Loucy (cell line): ENCODE measurements around the gene GGACT.

ENCODE experiments used
- EZH2phosphoT487 ChIP-seq: fragments of 200-600 bp; IDR thresholded peaks from 2 replicates; pipeline ENCODE4 v1.6.1; 2018; ENCODE audit warnings: antibody characterized with exemption, mild to moderate bottlenecking, moderate library complexity, borderline replicate concordance
- TF ChIP-seq, protein P1 (sequence below): fragments of 200-600 bp; sonication (generic); conservative IDR thresholded peaks from 2 replicates; pipeline ENCODE4 v1.5.1; 2014; ENCODE audit warnings: mild to moderate bottlenecking, antibody characterized with exemption, low read length

DNA sequence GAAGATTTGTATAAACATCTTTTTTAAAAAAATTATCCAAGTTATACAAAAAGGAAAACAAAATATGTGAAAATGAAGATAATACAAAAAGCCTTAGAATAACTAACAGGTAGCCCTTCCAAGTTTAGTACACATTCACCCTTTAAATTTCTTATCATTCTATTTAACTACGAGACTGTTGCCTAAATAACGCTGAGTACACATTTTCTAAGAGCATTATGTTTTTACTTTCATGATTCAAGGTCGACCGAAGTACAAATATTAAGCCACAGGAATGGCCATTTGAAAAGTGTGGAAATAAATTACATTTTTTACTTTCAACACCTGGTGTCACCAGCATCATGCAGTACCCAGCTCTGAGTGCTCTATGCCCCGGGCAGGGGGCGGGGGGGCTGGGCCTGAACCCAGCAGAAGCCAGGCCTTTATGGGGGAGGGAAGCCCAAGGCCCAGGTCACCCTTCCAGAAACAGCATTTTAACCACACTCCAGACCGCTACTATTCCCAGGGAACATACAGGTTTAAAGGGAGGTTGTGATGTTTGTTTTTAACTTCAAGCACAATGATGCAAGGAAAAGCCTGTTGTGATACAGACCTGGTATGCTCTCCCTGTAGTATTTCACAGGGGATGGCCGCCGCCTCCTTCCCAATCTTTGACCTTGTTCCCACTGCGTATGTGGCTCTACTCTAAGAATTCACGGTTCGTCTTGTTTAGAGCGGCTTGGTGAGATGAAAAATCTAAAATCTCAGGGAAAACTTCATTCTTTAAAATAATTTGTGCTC is 24.0 kb downstream of the GGACT start:
- TF ChIP-seq, protein P1, sequence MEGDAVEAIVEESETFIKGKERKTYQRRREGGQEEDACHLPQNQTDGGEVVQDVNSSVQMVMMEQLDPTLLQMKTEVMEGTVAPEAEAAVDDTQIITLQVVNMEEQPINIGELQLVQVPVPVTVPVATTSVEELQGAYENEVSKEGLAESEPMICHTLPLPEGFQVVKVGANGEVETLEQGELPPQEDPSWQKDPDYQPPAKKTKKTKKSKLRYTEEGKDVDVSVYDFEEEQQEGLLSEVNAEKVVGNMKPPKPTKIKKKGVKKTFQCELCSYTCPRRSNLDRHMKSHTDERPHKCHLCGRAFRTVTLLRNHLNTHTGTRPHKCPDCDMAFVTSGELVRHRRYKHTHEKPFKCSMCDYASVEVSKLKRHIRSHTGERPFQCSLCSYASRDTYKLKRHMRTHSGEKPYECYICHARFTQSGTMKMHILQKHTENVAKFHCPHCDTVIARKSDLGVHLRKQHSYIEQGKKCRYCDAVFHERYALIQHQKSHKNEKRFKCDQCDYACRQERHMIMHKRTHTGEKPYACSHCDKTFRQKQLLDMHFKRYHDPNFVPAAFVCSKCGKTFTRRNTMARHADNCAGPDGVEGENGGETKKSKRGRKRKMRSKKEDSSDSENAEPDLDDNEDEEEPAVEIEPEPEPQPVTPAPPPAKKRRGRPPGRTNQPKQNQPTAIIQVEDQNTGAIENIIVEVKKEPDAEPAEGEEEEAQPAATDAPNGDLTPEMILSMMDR = no peak
- TF ChIP-seq EZH2phosphoT487 = no peak
